GM19395 (cell line): ENCODE results near the gene CCDC146.
A peak's percentile ranks its signal among the peaks of the same experiment; 100 is the strongest.
"Not testable (repeated sequence)": the region's sequence is repeated elsewhere in the genome, so short reads cannot be mapped to it uniquely, and the experiment has no call there.

Experiments used
- ATAC-seq: cut with Tn5 transposase; IDR thresholded peaks from one replicate; pipeline ENCODE4 v1.9.1; 2021; ENCODE audit warnings: mild to moderate bottlenecking, moderate library complexity; ENCODE audit not compliant: unreplicated experiment

Gene CCDC146

DNA sequence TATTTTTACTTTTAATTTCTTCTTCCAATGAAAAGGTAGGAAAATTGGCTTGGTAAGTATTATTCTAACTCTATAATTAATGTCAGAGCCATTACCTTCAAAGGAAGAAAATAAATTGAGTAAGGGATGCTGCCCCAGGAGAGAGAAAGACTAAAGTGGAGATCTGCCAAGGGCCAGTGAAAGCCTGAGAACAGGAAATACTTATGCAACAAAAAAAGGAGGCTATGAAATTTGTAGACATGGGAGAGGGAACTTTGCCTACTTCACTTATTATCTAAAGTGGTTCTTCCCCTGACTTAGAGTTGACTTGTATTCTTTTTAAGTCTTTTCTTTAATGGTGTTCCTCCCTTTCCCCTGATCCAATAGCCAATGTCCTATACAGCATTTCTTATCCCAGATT, 29.8 kb downstream of the CCDC146 start:
- ATAC-seq = not testable (repeated sequence)

- ATAC-seq = peak; percentile 51
These were observed 32.6 kb downstream of the CCDC146 start for GRCh38 chr7:77154917-77155464.

DNA sequence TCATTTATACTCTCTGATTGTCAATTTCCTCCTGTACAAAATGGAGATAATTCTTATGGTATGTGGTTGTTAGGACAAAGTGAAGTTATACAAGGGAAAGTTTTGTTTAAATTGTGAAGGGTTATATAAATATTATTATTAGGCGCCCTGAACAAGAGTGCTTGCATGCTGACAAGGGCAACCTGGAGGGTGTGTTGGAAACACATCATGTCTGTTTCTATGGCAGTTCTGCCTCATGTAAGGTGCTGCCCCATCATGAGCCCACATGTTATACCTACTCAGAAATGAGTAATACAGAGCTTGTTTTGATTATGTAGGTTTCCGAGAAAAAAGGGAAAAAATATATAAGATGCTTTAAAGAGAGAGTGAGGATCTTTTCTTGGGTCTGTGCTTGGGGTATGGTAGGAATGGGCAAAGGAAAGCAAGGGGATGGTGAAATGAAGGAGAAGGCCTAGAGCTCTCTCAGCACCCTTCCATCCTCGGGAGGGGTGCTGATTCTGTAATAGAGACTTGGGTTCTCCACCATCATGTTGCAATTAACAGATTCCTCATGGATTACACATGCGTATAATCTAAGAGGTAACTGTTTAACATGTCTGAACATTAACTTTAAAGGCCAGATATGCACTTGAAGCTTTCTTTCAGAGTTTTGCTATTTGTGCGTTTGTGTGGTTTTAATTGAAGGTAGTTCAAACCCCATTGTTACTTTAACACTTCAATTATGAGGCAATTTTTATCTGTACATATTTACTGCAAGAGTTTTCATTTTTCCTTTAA, 33.4 kb downstream of the CCDC146 start:
- not testable (repeated sequence) for ATAC-seq

- ATAC-seq = peak; percentile 91
These were observed 34.6 kb downstream of the CCDC146 start for GRCh38 chr7:77157034-77157433.

DNA sequence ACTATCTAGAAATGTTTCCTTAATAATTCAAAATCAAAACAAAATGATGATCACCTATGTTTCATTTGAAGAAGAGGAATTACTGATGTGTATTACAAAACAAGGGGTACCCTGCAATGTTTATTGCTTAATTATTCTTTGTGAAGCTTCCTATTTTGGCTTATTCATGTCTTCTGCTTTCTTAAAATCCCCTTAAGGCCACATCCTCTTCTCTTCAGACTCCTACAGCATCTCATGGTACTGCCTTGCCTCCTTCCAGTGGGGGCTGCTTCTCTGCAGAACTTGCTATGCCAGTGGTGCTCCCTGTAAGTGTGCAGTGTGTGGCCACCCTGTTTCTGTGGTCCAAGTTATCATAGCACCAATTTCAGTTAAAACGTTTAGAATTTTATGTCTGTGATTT, 35.0 kb downstream of the CCDC146 start:
- ATAC-seq = peak; percentile 72

GRCh38 chr7:77171073-77171472, 48.7 kb downstream of the CCDC146 start:
- not testable (repeated sequence) for ATAC-seq

DNA sequence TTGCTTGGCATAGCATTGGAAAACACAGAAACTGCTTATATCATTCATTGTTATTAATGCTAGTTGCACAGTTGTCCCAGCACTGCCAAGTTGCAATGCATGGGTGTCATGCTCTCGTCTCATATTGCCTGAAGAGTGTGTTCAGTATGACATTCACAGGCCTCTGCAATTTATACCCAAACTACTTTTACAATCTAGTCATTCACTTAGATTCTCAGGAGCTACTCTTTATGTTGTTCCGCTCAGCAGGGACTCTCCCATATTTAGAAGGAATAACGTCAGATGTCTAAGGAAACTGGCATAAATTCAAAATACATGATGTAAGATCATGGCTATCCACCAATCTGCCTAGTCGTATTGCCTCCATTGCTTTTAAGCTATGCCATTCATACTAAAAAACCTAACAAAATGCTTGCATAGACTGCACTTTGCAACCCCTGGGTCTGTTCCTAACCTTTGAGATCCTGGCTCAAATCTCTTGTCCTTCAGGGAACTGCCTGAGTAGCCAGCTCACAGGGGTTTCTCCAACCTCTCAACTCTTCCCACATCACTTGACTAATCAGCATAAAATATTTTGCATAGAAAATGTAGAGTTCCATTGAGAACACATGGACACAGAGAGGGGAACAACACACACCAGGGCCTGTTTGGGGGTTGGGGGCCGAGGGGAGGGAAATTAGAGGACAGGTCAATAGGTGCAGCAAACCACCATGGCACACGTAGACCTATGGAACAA, 50.2 kb downstream of the CCDC146 start:
- ATAC-seq = not testable (repeated sequence)

DNA sequence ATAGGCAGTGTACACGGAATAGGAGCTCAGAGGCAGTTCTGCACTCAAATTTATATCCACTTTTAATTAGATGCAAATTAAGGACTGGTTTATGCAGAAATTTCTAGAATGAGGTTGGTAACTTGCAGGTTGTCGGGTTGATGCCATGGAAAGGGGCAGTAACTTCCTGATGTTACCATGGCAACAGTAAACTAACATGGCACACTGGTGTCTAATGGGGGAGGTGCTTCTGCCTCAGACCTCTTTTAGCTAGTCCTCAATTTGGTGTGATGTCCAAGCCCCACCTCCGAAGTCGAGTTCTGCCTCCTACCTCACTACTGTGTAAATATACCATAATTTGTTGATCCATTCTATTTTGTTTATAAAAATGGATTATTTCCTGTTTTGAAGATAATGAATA, 52.0 kb downstream of the CCDC146 start:
- ATAC-seq = not testable (repeated sequence)

- ATAC-seq = peak; percentile 73
These were observed 52.9 kb downstream of the CCDC146 start for GRCh38 chr7:77175274-77175800.

DNA sequence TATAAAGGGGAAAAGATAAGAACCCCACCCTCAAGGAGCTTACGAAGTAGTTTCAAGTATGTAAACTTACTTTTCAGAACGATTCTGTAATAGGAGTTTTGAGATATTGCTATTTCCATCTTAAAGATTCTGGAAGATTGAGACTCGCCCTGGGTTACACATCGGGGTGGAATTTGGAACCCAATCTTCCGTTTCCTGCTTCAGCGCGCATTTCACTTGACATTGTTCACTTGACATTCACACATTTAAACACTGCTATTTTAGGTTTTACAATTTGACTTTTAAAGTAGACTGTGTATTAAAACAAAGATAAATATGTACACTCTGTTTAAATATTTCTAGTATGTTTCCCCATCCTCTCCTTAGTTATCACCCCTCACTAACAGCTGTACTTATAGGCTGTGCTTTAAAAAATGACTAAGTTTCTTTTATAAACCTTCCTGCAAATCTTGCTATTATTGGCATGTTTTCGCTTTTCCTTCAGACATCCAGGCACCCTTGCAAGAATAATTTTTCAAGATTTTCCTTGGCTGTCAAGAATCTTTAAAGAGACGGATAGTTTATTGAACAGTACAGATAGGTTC, 55.0 kb downstream of the CCDC146 start:
- ATAC-seq = not testable (repeated sequence)

GRCh38 chr7:77178024-77178423, 55.6 kb downstream of the CCDC146 start:
- ATAC-seq = not testable (repeated sequence)

DNA sequence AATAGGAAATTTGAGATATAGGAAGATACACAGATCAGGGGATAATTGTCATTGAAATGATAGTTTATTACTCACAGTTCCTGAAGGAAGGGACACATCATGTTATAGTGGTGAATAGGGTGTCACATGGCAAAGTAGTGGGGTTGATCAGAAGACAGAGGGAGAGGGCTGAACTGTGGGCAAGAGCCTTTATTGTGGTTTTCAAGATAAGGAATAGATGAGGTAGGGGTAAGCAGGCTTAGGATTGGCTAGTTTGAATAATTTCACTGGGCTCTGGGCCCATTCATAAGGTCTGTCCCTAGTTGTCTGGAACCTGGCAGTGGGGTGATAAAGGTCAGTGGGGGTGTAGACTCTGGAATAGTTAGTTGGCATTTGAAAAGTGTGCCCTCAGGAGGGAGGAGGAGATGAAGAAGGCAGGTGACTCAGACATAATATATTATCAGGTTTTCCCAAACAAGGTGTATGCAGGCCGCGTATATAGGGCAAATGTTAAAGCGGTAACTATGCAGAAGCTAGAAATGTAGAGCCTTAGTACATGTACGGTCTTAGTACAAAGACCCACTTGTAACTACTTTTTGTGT, 58.7 kb downstream of the CCDC146 start:
- no peak for ATAC-seq

DNA sequence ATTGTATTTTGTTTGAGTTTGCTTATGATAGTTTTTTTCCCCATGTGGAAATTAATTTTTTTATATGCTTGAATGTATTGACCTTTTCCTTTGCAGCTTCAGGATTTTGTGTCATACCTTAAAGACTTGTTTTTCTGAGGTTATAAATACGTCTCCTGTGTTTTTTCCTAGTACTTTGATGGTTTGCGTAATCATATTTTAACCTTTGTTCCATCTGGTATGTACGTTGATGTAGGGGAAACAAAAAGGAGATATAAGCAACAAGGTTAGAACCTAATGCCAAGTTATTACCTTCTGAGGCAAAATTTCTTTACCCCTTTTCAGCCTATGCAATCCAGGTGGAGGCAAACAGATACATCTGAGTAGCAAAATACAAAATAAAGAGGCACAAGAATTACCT, 59.3 kb downstream of the CCDC146 start:
- ATAC-seq = no peak

- no peak for ATAC-seq
These were observed 59.8 kb downstream of the CCDC146 start for GRCh38 chr7:77182261-77182660.

DNA sequence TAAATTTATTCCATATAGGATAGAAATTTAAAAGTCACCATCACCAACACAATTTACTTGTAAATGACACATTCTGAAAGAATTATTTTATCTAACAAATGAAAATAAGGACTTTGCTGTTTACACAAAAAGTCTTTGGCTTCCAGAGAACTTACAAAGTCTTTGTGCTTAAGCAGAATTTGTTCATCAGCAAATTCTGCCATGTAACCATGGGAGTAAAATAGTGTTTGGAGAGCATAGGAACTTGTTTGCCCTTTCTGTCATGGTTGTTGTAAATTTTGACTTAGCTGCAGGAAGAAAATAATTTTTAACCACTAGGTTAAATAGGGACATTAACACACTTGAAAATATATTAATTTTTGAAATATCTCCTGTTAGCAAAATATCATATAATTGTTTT, 62.0 kb downstream of the CCDC146 start:
- ATAC-seq = no peak

- ATAC-seq = no peak
These were observed 62.6 kb downstream of the CCDC146 start for GRCh38 chr7:77184990-77185389.

- no peak for ATAC-seq
These were observed 63.5 kb downstream of the CCDC146 start for GRCh38 chr7:77185866-77186265.

DNA sequence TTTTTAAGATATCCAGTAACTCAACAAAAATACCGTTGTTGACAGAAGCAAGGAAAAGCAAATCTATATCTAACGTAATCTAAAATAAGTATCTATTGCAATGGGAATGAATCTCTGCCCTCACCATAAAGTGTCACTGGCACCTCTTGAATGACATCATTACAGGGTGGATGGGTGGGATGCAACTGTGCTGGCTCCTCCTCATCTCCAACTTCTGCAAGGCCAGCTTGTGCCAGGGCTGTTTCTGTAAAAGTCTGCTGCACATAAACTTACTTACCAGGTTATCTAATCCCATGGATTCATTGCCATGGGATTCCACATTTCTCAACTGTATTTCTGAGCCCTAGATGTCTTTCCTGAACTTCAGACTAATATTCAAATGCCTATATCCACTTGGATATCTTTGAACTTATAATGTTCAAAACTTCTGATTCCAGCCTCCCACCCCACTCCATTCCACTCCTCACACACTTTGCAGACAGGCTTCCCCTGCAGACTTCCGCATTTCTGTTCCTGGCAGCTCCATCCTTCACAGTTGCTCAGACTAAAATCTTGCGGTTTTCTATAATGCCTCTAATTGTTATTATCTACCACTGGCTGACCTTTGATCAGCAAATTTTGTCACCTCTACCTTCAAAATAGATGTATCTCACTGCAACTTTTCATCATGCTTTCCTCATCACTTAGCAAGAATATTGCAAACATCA, 66.5 kb downstream of the CCDC146 start:
- no peak for ATAC-seq

- no peak for ATAC-seq
These were observed 74.7 kb downstream of the CCDC146 start for GRCh38 chr7:77197141-77197540.
